ES-I3 (cell line): Measurements from ENCODE around the gene VAC14.
"Not testable (repeated sequence)": the region's sequence is repeated elsewhere in the genome, so short reads cannot be mapped to it uniquely, and the experiment has no call there.

Experiments
- H3K36me3 ChIP-seq: 2 replicates; pipeline ENCODE4 v1.6.1; 2013; ENCODE audit warnings: mild to moderate bottlenecking, low read length, control low read depth, moderate library complexity; ENCODE audit not compliant: insufficient read depth
- H3K4me1 ChIP-seq: 2 replicates; pipeline ENCODE4 v1.6.1; 2013; ENCODE audit warnings: mild to moderate bottlenecking, control low read depth, low read length; ENCODE audit not compliant: insufficient read depth
- H3K9ac ChIP-seq: 2 replicates; pipeline ENCODE4 v1.6.1; 2013; ENCODE audit warnings: low read depth, mild to moderate bottlenecking, low read length, moderate library complexity
- H3K9me3 ChIP-seq: 2 replicates; pipeline ENCODE4 v1.6.1; 2013; ENCODE audit warnings: mild to moderate bottlenecking, low read length, moderate library complexity; ENCODE audit not compliant: control insufficient read depth, insufficient read depth

VAC14 gene

DNA sequence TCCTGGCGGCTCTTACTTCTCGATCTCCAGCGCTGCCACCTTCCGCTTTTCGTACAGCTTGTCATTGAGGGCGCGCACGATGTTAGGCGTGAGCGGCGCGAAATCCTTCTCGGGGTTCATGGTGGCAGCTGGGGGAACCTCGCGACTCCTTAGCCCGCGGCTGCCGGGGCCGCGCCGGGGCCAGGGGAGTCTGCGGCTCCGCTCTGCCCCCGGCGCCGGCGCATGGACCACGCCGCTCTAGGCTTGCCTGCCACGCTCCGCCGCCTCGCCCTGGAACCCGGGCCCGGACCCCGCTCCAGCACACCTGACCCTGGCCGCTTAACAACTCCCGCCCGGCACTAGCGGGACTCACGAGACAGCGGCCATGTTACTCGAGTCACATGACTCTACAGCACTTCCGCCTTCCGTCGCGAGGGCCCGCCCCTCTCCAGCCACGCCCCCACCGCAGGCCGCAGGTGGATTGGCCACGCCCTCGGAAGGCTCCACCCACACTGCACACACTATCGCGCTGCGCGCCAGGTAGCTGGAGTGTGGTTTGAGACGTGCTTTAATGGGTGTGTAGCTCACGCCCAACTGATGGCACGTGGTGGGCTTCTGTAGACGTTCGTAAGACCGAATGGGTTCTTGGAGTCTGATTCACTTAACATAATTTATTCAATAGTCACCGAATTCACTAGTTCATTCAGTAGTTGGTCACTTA is at the start of gene VAC14:
VAC14 (minus strand) TSS at position 378 of the 700 bp plus-strand sequence; CDS start at position 120, 258 bp downstream.
- peaks cover 17% of the 10 kb centered on the region; the same call in 1 of the 2 replicates for H3K4me1 ChIP-seq
- peak within 1 kb of the TSS; percentile 98 for H3K9ac ChIP-seq
- no peaks in the 10 kb centered on the region for H3K9me3 ChIP-seq
- no peaks in the 10 kb centered on the region for H3K36me3 ChIP-seq

DNA sequence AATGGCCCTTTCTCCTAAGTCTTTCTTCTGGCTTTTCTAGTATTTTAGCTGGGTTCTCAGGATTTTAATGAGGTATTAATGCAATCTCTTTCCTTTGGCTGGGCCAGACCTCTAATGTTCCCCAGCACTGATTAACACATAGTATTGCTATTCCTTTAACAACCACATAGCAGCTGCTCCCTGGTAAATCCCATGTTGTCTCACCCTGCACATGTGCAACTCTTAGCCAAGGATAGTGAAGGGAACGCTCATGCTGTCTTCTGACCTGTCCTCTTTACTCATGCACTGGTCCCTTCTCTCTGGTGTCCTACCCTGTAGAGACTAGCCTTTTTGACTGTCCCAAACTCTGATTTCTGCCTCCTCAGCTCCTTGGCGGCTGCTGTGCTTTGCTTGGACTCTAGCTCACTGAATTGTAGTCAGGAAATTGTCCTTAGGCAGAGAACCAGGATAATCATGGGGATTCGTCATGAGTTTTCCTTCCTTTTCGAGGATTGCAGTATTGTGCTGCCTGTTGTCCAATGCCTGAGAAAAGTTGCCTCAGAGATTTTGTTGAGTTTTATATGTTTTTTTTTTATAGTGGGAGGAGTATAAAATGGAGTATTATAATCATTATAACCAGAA is 22.6 kb upstream of the VAC14 start:
- not testable (repeated sequence) for H3K9me3 ChIP-seq, H3K36me3 ChIP-seq, H3K9ac ChIP-seq, H3K4me1 ChIP-seq

DNA sequence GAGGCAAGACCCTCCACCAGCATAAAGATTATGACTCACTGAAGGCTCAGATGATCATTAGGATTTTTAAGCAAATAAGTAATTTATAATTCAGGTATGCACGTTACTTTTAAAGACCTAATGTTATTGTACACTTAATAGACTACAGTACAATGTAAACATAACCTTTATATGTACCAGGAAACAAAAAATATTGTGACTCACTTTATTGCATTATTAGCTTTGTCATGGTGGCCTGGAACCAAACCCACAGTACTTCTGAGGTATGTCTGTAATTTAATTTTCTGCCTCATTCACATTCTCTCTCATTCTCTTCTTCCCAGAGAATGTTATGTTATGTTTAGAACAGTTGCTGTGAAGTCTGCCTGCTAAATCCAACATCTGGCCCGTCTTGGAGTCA is 21.8 kb upstream of the VAC14 start:
- H3K9me3 ChIP-seq, H3K36me3 ChIP-seq, H3K9ac ChIP-seq, H3K4me1 ChIP-seq: not testable (repeated sequence)

DNA sequence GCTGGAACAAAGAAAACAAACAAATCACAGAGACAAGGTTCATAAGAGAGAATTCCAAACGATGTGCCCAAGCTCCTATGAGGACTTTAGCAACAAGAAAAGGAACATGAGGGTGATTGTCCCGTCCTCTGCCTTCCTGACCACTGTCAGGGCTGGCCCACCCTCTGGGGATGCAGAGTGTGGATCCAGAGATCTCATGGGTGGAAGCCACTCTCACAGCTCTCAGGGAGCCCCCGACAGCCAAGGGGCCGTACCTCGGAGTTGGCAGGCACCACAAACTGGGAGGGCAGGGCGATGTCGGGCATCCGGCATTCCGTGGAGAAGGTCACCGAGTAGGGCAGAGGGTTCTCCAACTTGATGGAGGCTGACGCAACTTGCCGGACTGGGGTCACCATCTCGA is 17.1 kb upstream of the VAC14 start:
- H3K9ac ChIP-seq = not testable (repeated sequence)

DNA sequence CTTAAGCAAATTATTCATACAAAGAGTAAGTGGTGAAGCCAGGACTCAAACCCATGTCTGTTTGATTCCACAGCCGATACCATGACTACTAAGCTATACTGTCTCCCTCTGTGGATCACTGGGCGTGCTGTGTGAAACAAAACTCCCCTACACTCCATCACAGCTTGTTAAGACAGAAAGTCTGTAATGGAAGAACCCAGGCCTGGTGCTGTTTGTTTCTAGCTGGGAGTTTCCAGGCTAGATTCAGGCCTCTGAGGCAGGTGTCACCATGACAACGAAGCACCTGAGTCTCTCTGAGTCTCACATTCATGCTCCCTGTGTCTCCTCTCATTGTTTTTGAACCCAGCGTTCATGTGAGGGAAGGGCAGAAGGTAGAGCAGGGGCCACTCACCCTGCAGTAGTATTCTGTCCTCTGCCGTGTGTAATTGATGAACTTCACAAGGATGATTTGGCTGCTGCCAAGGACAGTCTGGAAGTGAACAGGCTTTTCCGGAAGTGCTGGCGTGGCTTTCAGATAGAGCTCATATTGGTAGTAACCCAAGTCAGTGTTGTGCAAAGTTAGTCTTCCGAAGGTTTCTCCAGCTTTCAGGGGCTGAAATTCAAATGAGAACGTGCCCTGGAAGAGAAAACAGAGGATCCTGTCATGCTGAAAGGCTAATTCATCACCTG is 8.6 kb upstream of the VAC14 start:
- Histone ChIP-seq H3K9me3 (no peaks in the 10 kb centered on the region), H3K9ac (no peak overlapping the region), H3K4me1 (no peaks in the 10 kb centered on the region), H3K36me3 (no peaks in the 10 kb centered on the region)

More for the DNA sequence above, 17.1 kb upstream of the VAC14 start:
- H3K36me3 ChIP-seq, H3K4me1 ChIP-seq, H3K9me3 ChIP-seq: not testable (repeated sequence)

DNA sequence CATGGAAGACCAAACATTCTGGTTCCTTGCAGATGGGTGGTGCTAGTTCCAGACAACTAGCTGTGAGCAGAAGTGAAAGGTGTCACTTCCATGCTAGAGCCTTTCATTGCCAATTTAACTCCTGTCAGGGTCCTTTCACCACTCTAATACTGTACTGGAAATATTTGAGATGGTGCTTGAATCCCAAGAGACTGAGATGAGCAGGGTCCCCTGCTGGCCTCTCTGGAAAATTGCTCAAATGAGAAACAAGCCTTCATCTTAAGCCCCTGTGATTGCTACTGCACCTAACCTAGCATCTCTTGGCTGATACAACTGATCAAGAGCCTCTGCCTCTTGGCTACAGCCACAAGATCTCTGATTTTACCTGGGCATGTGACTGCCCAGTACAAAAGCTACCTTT is 7.4 kb upstream of the VAC14 start:
- no peaks in the 10 kb centered on the region for H3K4me1 ChIP-seq
- H3K9ac ChIP-seq = no peak overlapping the region
- no peaks in the 10 kb centered on the region for H3K9me3 ChIP-seq
- no peaks in the 10 kb centered on the region for H3K36me3 ChIP-seq

DNA sequence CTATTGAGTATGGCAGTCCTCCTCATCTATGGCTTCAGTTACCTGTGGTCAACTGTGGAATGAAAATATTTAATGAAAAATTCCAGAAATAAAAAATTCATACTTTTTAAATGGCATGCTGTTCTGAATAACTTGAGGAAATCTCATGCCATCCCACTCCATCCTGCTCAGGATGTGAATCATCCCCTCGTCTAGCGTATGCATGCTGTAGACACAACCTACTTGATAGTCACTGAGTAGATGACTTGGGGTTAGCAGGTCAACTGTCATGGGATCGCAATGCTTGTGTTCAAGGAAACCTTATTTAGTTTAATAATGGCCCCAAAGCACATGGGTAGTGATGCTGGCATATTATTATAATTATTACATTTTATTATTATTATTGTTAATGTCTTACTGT is 4.8 kb upstream of the VAC14 start:
- Histone ChIP-seq H3K9me3 (no peaks in the 10 kb centered on the region), H3K9ac (no peak overlapping the region), H3K4me1 (peaks cover 5% of the 10 kb centered on the region; the same call in 1 of the 2 replicates), H3K36me3 (no peaks in the 10 kb centered on the region)

DNA sequence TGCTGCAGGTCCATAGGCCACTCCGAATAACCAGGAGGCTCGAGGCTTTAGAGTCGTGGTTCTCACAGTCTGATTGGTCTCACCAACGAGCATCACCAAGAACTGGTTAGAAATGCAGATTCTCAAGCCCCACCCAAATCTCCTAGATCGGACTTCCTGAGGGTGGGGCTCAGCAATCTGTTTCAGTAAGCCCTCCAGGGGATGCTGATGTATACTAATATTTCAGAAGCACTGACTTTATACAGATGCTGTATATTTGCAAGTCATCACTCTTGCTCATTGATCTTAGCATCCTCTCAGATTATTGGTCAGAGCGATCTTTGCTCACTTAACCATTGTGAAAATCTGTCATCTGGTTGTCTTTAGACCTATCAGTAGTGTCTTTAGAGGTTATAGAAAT is 4.4 kb upstream of the VAC14 start:
- Histone ChIP-seq H3K36me3 (no peaks in the 10 kb centered on the region), H3K9ac (no peak overlapping the region), H3K4me1 (peaks cover 5% of the 10 kb centered on the region; the same call in 1 of the 2 replicates), H3K9me3 (no peaks in the 10 kb centered on the region)

DNA sequence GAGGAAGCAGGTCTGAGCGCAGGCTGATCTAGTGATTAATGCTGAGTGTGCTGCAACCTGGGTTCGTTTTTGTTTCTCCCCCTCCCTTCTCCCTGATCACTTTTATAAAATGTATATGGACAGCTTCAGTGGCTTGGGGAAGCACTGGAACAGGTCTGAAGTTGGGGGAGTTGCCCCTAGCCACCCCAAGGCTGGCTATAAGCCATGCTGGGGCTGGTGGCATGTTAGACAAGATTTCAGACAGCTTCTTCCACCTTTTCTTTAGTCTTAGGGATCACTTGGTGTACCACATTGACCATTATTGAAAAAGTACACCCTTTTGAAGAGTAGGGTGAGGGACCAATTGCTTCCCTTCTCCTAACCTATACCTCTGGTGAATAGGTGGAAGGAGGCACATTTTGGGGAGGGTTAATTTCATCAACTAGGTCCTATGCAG is 3.8 kb upstream of the VAC14 start:
- no peaks in the 10 kb centered on the region for H3K9me3 ChIP-seq
- H3K4me1 ChIP-seq = peaks cover 11% of the 10 kb centered on the region; the same call in 1 of the 2 replicates
- no peaks in the 10 kb centered on the region for H3K36me3 ChIP-seq
- no peak overlapping the region; the same call in 1 of the 2 replicates for H3K9ac ChIP-seq

DNA sequence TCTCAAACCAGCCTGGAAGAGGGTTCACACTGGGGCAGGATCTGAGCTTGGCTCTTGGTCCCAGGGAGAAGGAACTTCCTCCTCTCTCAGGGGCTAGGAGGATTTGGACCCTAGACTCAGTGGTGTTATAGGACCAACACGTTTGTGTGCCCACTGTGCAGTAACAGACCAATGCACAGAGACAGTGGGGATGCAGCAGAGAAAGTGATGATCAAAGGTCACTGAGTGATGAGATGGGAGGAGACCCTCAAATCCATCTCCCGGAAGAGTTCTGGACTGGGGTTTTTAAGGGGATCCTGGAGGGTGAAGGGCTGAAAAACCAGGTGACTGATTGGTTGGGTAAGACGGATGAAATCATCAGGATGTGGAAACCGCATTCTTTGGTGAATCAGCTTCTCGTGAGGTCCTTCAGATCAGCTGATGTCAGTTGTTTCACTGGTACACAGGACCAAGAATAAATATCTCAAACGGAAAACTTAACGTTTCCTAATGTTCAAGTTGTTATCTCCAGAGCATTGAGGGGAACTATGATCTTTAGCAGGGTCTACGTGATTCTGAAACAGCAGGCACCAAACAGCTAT is 3.3 kb upstream of the VAC14 start:
- Histone ChIP-seq H3K36me3 (no peaks in the 10 kb centered on the region), H3K9ac (no peak overlapping the region), H3K4me1 (peaks cover 15% of the 10 kb centered on the region; the same call in 1 of the 2 replicates), H3K9me3 (no peaks in the 10 kb centered on the region)

DNA sequence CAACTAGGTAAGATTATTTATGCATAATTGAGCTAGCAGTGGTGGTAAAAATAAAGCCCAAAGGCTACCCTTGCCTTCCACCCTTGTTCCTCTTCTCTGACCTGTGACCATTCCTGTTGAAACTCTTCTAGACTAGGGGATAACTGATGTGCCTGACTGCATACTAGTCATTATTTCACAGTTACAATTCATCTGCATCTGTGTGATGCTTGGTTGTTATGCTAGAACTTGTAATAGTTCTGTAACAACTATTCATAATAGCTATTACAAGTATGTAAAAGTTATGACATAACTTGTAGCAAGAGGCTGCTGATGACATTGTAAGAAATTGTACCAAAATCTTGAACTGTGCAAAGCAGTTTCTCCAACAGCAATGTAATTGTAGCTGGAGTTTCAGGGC is 2.4 kb upstream of the VAC14 start:
- no peaks in the 10 kb centered on the region for H3K36me3 ChIP-seq

DNA sequence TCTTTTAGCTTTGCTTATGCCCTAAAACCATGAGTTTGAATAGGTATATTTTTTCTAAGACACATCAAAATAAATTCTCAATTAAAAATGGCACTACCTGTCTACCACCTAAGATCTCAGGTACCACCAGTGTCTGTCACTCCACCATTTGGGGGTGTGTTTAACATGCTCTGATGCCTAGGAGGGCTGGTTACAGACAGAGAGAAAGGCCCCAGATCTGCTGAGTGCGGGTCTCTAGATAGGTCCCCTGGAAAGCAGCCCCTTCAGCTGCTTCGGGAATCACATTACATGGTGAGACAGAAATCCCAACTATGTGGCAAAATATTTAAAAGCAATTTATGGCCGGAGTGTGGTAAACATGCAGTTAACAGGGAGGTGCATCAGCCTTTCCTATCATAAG is 653 bp upstream of the VAC14 start:
- H3K36me3 ChIP-seq = no peaks in the 10 kb centered on the region
- no peaks in the 10 kb centered on the region for H3K9me3 ChIP-seq
- H3K9ac ChIP-seq = peak overlapping the region; percentile 98; the same call in 1 of the 2 replicates
- peaks cover 17% of the 10 kb centered on the region; the same call in 1 of the 2 replicates for H3K4me1 ChIP-seq

More for the DNA sequence above, 2.4 kb upstream of the VAC14 start:
- peaks cover 17% of the 10 kb centered on the region; the same call in 1 of the 2 replicates for H3K4me1 ChIP-seq
- H3K9ac ChIP-seq = no peak overlapping the region
- no peaks in the 10 kb centered on the region for H3K9me3 ChIP-seq

DNA sequence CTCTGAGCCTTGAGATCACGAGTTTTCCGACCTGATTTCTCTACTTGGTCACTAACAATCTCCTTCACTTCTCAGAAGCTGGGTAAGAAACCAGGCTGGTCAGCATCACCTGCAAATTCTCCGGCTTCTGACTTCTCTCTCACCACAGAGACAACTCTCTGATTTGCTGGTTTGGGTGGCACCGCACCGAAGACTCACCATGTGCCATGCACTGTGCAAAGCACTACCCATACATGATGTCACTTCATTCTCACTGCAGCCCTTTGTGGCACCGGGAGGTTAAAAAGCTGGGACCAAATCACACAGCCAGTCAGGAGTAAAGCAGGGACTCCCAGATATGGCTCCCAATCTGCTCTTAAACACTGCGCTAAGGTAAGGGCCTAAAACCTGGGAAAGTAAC is 647 bp downstream of the VAC14 start:
- Histone ChIP-seq H3K36me3 (no peaks in the 10 kb centered on the region), H3K9ac (peak overlapping the region; percentile 98), H3K9me3 (no peaks in the 10 kb centered on the region), H3K4me1 (peaks cover 17% of the 10 kb centered on the region; the same call in 1 of the 2 replicates)

DNA sequence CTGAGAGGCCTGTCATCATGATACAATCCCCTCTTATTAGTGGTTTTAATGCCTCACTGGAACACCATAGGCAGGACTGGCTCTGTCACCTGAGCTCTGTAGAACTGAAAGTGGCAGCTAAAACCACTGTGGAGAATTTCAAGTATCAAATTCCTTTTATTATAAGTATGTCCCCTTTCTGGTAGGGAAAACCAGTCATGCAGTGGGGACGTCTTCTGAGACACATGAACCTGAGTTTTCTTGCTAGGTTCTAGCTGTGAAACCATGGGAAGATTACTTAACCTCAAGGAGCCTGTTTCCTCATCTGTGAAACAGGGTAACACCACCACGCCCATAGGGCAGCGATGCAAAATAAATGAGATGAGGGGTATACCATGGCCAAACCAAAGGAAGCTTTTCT is 4.7 kb downstream of the VAC14 start:
- H3K9me3 ChIP-seq = no peaks in the 10 kb centered on the region
- H3K4me1 ChIP-seq = peaks cover 12% of the 10 kb centered on the region; the same call in 1 of the 2 replicates
- no peaks in the 10 kb centered on the region for H3K36me3 ChIP-seq
- no peak overlapping the region for H3K9ac ChIP-seq
